ENCODE results near the gene HPD.

HPD gene

GRCh38 chr12:121828826-121829225, 29.8 kb downstream of the HPD start:
- DNase-seq (ENCODE audit: low read depth in 3 of 3): no peak

GRCh38 chr12:121828306-121828705, 30.4 kb downstream of the HPD start:
- no peak for DNase-seq (ENCODE audit: low read depth in 3 of 3)

GRCh38 chr12:121827351-121828099, 31.1 kb downstream of the HPD start:
- DNase-seq (ENCODE audit: low read depth in 3 of 3): no peak

- no peak for DNase-seq (ENCODE audit: low read depth in 3 of 3)
Observed at GRCh38 chr12:121826318-121827150, 32.1 kb downstream of the HPD start.

- DNase-seq (ENCODE audit: low read depth in 3 of 3): no peak
Observed at GRCh38 chr12:121825041-121825523, 33.6 kb downstream of the HPD start.

- no peak for DNase-seq (ENCODE audit: low read depth in 3 of 3)
Observed at GRCh38 chr12:121823727-121824115, 34.9 kb downstream of the HPD start.

- DNase-seq (ENCODE audit: low read depth in 3 of 3): no peak
Observed at GRCh38 chr12:121823101-121823726, 35.4 kb downstream of the HPD start.

GRCh38 chr12:121822393-121823100, 36.1 kb downstream of the HPD start:
- DNase-seq (ENCODE audit: low read depth in 3 of 3): no peak

GRCh38 chr12:121820056-121820455, 38.6 kb downstream of the HPD start:
- no peak for DNase-seq (ENCODE audit: low read depth in 3 of 3)

- no peak for DNase-seq (ENCODE audit: low read depth in 3 of 3)
Observed at GRCh38 chr12:121819212-121819949, 39.3 kb downstream of the HPD start.

GRCh38 chr12:121817648-121818043, 41.0 kb downstream of the HPD start:
- DNase-seq (ENCODE audit: low read depth in 3 of 3): no peak

- no peak for DNase-seq (ENCODE audit: low read depth in 3 of 3)
Observed at GRCh38 chr12:121816925-121817647, 41.6 kb downstream of the HPD start.

GRCh38 chr12:121815263-121815662, 43.4 kb downstream of the HPD start:
- DNase-seq (ENCODE audit: low read depth in 3 of 3): no peak

GRCh38 chr12:121814429-121815119, 44.1 kb downstream of the HPD start:
- no peak for DNase-seq (ENCODE audit: low read depth in 3 of 3)

GRCh38 chr12:121813951-121814350, 44.7 kb downstream of the HPD start:
- DNase-seq (ENCODE audit: low read depth in 3 of 3): no peak

- no peak for DNase-seq (ENCODE audit: low read depth in 3 of 3)
Observed at GRCh38 chr12:121812921-121813896, 45.5 kb downstream of the HPD start.

- peak in 1 of 3 experiments; percentile 59 for DNase-seq (ENCODE audit: low read depth in 3 of 3)
Observed at GRCh38 chr12:121812320-121812871, 46.3 kb downstream of the HPD start.
